ENCODE results near the gene PARP14.

PARP14 gene

DNA sequence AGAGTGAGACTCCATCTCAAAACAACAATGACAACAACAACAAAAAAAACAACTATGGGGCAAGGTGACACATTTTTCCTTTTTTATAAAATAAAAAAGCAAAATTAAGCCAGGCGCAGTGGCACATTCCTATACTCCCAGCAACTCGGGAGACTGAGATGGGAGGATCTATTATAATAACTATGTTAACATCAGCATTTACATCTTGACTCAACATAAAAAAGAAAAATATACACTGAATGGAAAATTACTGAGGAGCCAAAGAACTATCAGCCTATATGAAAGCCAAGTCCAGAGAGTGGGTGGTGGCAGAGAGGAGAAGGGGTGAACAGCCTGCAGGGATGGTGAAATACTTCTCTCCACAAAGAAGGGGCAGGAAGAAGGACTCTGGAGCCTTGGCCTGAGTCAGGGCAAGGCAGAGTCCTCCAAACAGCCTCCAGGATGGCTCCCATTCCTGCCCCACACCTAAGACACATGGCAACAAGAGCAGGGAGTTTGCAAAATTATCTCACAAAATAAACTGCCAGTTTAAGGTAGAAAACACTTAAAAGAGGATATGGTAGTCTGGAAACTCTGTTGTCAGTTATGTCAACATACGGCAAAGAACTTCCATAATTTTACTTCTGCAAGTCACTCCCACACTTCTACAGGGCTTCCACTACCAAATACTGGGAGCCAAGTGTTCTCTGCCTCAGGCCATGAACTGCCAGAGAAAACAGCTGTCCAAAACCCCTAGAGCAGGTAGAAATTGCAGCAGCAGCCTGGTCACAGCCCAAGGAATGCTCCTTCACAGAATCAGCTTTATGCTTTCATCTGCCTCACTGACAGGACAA lies 87.1 kb downstream of the PARP14 start:
- DNase-seq (ENCODE audit: extremely low read depth in 1 of 2, low read depth in 1 of 2): no peak

DNA sequence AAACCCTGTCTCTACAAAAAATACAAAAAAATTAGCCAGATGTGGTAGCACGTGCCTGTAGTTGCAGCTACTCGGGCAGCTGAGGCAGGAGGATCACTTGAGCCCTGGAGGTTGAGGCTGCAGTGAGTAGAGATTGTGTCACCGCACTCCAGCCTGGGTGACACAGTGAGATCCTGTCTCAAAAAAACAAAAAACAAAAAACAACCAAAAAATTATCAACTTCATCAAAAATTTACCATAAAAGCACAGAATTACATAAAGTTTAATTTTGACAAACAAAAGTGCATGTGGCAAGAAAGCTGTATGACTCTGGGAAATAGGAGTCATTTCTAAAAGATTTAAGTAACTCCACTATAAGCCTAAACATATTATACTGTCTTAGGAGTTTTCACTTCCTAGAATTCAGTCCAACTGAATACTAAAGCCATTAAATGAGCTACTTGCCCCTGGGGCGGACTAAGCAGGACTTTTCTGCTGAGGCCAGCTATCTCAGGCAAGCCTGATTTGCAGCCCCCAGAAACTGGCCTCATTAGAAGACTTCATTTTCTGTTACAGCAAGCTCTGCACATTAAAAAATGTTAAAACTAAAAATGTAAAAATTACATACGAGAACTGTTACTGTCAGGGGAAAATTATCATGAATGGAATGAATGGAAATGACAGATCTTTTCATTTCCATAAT lies 90.0 kb downstream of the PARP14 start:
- no peak for DNase-seq (ENCODE audit: extremely low read depth in 1 of 2, low read depth in 1 of 2)

GRCh38 chr3:122772827-122773226 lies 92.2 kb downstream of the PARP14 start:
- no peak for DNase-seq (ENCODE audit: extremely low read depth in 1 of 2, low read depth in 1 of 2)

DNA sequence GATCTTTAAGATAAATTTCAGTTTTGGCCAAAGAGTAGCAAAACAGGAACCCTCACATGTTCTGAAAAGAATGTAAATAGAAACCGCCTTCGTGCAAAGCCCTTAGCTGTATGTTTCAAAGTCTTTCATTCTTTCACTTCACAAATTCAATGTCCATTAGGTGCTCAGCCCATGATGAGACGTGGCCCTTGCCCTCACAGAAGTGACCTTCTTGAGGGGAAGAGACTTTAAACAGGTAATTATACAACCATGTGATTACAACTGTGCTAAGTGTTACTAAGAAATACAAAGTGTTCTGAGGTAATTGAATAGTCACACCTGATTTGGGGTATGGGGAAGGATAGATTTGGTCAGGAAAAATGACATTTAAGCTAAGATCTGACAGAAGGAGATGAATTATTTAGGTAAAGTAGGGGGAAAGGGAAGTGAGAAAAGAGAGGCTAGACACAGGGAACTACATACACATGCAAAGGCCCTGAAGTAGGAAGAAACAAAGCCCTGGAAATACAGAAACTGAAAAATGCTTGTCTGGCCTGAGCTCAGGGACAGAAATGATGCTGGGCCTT lies 93.4 kb downstream of the PARP14 start:
- DNase-seq (ENCODE audit: extremely low read depth in 1 of 2, low read depth in 1 of 2): no peak

- no peak for DNase-seq (ENCODE audit: extremely low read depth in 1 of 2, low read depth in 1 of 2)
Observed at GRCh38 chr3:122774564-122774963, 93.9 kb downstream of the PARP14 start.

GRCh38 chr3:122776675-122777468 lies 96.2 kb downstream of the PARP14 start:
- DNase-seq (ENCODE audit: extremely low read depth in 1 of 2, low read depth in 1 of 2): no peak

- DNase-seq (ENCODE audit: extremely low read depth in 1 of 2, low read depth in 1 of 2): no peak
Observed at GRCh38 chr3:122777563-122777962, 96.9 kb downstream of the PARP14 start.
